ENCODE data around the gene PASD1.

GRCh38 chrX:151703487-151703886 lies 140.0 kb downstream of the PASD1 start:
- no peak for TF ChIP-seq EZH2 (IDR thresholded peaks at IDR 0.05)
- TF ChIP-seq CTCF (IDR thresholded peaks at IDR 0.05) = no peak
- TF ChIP-seq EZH2phosphoT487 (IDR thresholded peaks at IDR 0.05) = no peak

Data from neural progenitor cell (in vitro differentiated cells).